HL-60/S4 (cell line): ENCODE data around the gene BACE2.

Experiments used
- in situ Hi-C: fragments of 300-500 bp; cut with MboI; formaldehyde crosslinking; loops from 2 replicates; pipeline ENCODE4 v1.14.3; 2022; ENCODE audit warnings: low sequenced_read_pairs

BACE2 gene

DNA sequence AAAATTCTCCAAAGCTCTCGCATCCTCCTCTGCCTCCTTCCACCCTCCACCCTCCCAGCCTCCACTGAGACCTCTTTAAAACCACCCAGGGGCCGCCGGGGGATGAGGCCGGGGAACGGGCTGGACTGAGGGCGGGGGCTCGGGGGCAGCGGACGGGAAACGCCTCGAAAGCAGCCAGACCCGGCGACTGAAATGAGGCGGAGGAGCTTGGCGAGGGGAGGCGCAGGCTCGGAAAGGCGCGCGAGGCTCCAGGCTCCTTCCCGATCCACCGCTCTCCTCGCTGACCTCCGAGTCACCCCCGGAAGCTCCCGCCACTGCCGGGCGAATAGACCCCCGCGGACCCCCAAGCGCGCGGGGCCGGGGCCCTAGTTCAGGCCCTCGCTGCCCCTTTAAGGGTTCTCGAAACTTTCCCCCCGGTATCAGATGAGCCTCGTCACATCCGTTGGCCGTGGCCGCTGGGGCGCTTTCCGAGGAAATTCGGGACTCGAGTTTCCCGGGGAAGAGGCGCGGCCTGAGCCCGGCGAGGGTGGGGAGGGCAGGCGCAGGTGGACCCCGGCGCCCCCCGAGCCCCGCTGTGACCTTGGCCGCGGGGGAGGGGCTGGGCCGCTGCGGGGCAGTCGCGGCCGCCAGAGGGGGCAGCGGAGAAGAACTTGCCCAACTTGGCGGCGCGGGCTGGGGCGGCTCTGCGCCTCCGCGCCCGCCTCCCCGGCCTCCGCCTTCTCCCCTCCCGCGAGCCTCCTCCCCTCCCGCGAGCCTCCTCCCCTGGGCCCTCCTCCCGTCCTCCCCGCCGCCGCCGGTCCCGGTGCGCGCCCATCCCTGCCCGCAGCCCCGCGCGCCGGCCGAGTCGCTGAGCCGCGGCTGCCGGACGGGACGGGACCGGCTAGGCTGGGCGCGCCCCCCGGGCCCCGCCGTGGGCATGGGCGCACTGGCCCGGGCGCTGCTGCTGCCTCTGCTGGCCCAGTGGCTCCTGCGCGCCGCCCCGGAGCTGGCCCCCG, at the start of gene BACE2:
Gene BACE2 (plus strand): TSS at position 813 of the 995 bp plus-strand sequence. CDS start 104 bp downstream, at position 917.
- in situ Hi-C loops = no loop called here

GRCh38 chr21:41119901-41120300, 48.1 kb upstream of the BACE2 start:
- in situ Hi-C loops = no loop called here

DNA sequence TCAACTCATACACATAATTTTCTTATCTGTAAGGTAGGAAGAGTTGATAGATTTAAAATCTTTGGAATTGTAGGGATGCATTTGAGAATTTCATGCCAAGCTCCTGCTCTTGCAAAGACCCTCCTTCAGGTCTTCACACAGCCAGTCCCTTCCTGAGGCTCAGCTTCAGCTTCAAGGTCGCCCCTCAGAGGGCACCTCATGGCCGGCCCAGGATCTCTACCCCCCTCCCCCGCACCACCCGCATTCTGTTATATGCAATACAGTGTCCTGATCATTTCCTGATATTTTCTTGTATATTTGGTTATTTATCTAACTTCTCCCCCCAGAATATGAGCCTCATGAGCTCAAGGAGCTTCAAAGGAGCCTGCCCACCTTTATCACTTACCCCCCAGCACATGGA, 47.0 kb upstream of the BACE2 start:
- in situ Hi-C loops = no loop called here

DNA sequence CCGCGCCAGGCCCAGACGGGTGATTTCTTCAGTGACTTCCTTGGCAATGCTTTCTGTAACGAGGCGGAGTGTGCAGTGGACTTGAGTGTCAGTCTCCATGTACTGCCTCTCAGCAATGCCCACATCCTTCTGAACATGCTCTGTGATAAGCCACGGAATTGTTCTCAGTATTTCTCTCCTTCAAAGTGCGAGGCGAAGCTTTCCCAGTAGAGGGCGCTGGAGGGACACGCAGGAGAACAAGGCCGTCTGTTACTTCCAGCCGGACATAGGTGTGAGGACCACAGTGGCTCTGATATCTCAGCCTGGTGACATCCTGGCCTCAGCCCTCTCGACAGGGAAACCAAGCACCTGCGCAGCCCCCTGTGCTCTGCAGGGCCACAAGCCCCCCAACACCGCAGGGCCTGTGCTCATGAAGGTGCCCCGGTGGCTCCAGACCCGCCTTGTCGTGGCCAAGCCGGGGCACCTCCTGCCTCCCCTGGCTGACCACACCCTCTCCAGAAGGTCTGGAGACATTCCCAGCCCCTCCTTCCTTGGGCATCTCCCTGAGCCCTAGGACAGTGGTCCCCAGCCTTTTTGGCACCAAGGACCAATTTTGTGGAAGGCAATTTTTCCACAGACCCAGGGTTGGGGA, 46.1 kb upstream of the BACE2 start:
- in situ Hi-C loops = no loop called here

- in situ Hi-C loops = no loop called here
Observed at GRCh38 chr21:41124641-41125201, 43.2 kb upstream of the BACE2 start.

- in situ Hi-C loops = no loop called here
Observed at GRCh38 chr21:41128981-41129380, 39.0 kb upstream of the BACE2 start.

- in situ Hi-C loops = no loop called here
Observed at GRCh38 chr21:41130883-41131282, 37.1 kb upstream of the BACE2 start.

DNA sequence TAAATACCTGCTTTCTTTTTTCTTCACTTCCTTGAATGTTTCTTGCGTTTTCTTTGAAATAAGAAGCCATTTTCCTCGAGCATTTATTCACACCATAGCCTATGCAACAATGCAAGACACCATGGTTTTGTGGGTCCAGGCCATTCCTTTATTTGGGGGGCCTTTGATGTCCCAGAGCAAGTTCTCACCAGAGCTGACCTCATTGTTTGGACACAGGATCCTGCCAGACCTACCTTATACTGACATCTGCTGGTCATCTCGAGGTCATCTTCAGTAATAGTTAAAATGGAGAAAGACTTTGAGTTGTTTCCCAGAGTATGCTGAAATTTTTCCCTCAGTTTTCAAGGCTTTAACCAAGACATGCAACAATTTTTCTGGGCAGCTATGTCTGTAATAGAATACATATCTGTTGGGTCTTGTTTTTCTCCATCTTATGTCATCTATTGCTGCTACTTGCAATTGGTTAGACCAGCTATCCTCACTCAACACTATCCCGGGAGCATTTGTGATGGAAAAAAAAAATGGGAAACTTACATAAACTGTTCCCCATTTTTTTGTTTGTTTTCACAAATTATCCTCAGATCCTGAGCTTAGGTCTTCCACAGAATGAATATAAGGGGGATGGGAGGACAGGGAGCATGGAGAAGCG, 34.0 kb upstream of the BACE2 start:
- in situ Hi-C loops = no loop called here

DNA sequence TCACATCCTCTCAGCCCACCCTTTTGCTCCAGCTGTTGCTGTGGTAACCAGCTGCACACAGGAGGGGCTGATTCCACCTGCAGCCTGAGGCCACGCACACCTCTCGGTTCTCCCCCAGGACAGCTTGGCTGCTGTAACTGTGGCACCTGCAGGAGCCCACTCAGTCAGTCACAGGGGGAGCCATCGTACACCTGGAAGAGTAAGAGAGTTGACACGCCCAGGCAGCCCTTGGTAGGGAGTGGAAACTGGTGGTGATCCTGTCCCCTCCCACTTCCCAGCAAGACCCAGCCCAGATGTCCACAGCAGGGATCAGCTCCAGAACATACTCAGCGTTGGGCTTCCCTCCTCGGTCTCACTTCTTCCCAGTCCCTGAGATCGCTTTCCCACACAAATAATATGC, 32.2 kb upstream of the BACE2 start:
- in situ Hi-C loops = no loop called here

GRCh38 chr21:41136286-41136685, 31.7 kb upstream of the BACE2 start:
- in situ Hi-C loops = no loop called here

GRCh38 chr21:41137401-41137800, 30.6 kb upstream of the BACE2 start:
- in situ Hi-C loops = no loop called here

DNA sequence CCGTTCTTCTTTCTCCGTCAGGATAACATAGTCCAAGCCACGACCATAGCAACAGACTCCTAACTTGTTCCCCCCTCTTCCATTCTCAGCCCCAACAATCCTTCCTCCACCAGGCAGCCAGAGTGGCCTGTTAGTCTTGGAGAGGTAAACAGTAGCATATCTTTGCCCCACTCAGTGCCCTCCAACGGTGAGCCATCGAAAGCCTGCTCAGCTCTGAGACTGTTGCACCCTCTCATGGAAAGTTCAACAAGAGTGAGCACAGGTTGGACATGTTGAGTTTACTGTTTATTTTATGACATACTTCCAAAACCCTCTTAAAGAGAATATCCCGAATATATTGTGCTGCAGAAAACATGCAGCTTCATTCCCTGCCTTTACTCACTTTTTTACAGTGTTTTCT, 30.1 kb upstream of the BACE2 start:
- in situ Hi-C loops = no loop called here

DNA sequence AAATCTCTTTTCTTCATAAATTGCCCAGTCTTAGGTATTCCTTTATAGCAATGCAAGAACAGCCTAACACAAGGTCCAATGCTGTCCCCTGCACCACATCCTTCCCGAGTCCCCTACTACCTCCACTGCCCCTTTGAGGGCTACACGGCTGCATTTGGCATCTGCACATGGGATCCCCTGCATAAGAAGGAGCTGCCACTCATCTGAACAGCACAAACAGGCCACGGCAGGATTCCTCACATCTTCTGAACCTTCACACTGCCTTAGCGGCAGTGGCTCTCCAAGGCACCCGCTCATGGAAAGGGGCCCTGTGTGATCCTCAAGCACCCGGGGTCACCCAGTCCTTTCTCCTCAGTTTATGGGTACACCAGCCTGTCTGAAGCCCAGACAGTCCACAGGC, 29.2 kb upstream of the BACE2 start:
- in situ Hi-C loops = no loop called here

DNA sequence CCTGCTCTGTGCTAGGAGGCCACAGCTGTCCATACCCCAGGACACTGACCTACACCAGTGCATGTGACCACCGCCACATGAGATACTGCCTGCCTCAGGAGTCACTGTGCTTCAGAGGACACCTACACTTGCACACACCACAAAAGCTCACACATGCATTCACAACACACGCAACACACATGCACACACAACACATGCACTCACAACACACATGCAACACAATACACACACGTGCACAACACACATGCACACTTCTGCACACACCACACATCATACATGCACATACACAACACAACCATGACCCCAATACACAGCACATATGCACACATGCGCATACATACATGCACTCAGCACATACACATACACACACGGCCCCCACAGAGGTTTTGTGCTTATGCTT, 28.7 kb upstream of the BACE2 start:
- in situ Hi-C loops = no loop called here

DNA sequence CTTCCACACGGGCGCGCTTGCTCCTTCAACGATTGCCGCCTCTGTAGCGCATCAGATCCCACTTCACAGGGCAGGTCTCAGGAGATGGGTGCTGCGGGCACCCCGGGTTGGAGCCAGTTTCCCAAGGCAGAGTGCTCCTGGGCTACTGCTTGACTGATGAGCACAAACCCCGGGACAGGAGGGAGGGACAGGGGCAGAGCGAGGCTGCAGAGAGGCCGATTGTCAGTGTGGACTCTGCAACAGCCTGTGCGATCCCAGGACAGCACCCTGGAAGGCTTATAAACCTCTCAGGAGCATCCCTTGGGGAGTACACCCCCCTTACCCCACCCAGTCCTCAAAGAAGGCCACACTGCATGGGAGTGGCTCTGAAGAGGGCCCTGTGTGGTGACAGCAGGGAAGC, 28.0 kb upstream of the BACE2 start:
- in situ Hi-C loops = no loop called here

DNA sequence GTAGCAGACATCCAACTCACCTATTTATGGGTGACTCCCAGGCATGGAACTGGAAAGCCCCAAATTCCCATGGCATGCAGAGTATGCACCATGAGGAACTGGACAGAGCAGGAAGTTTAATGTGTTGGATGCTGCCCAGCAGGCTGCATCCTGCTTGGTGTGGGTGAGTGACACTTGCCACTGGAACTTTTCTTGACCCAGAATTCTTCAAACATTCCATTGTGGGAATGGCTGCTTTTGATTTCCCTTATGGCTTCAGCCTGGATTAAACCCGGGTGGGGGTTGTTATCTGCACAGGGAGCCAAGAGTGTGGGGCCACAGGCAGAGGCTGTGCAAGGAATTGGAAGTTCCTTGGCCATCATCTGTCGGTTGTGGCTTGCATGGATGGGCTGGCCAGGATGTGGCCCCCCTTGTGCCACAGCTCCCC, 26.9 kb upstream of the BACE2 start:
- in situ Hi-C loops = no loop called here

GRCh38 chr21:41142051-41142795, 25.7 kb upstream of the BACE2 start:
- in situ Hi-C loops = no loop called here

GRCh38 chr21:41143596-41144325, 24.2 kb upstream of the BACE2 start:
- in situ Hi-C loops = no loop called here

DNA sequence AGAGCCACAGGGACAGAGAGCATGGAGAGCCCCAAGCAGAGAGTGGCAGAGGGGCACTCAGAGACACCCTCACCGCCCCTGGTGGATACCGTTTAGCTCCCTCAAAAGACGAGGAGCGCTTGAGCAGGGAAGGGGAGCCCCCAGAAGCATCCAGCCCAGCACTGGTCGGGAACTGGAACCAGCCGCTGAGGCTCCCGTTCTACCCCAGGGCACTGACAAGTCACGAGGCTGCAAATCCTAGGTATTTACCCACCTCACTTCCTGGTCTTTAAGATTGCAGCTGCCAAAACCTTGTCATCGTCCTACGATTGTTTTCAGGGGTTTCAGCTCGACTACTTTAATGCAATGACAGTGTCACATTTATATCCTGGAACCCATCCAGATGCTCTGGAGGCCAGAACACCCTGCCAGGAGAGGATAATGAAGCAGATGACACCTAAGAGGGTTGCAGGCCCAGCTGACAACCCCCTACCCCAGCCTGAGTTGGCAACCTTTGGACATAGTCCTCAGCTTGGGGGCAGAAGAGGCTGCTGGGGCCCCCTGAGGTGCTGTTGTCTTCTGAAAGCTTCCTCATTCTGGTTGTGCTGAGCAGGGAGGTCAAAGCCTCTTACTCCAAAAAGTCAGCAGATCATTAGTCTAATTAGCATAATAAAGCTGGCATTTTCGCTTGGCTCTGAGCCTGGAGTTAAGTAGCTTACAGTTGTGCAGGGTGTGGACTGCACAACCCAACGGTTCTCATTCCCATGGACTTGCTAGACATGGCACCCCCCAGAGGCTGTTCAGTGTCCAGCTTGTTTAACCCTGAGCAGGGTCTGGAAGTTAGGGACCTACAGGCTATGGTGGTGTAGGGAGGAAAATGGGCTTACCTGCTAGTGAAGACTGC, 20.6 kb upstream of the BACE2 start:
- in situ Hi-C loops = no loop called here
